ENCODE results near the gene GREB1.

Gene GREB1

DNA sequence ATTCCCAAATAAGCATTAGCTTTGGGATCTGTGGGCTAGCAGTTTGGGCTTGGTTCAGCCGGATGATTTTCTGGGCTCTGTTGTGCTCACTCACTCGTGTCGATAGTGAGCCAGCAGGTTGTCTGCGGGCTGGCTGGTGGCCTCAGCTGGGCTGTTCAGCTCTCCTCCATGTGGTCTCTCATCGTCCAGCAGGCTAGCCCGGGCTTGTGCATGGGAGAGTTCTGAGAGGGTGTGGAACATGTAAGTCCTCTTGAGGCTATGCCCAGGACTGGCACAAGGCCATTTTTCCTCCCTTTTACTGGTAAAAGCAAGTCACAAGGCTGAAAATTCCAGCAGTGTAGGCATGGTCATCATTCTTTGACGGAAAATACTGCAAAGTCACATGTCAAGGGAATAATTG, 97.6 kb downstream of the GREB1 start:
- no peak for DNase-seq

DNA sequence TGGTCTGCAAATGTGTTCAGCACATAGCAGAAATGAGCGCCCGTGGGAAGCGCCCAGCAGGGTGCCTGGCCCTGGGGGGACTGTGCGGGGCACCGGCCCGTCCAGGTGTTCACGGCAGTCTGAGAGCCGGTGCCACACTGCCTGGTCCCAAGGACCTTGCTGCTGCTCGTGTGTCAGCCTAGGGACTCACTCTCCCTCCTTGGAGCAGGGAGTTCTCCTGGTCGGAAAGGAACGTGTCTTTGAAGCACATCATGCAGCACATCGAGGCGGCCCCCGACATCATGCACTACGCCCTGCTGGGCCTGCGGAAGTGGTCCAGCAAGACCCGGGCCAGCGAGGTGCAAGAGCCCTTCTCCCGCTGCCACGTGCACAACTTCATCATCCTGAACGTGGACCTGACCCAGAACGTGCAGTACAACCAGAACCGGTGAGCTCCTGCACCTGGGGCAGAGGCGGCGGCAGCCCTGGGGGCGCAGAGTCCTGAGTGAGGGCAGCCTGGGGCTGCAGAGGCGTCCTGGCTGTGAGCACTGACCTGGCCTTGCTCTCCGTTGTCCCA, 100.2 kb downstream of the GREB1 start:
- no peak for DNase-seq

DNA sequence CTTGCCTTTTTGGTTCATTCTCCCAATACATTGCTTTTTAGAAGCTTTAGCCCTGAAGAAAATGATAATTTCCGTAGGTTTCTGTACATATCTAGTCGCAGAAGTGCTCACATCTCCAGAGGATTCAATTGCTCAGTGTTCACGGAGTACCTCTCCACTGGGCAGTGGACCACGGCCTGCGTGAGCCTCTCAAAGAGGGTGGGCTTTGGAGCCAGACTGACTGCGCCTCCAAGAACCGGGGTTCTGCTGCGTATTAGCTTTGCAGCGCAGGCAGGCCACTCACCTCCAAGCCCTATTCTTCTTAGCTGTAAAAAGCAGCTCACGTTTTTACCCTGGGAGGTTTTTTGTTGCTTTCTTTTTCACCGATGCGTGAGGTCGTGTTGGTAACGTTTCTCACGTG, 100.7 kb downstream of the GREB1 start:
- no peak for DNase-seq

DNA sequence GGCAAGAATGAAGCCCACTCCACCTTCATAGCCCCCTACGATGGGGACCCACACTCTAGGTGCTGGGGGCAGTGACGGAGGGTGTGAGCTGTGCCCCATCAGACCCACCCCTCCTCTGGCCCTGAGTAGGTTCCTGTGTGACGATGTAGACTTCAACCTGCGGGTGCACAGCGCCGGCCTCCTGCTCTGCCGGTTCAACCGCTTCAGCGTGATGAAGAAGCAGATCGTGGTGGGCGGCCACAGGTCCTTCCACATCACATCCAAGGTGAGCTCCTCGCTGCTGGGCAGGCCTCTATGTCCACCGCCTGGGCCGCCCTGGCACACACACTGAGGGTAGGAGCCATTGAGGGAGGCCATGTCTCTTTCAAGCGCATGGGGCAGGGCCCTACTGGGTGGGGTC, 101.3 kb downstream of the GREB1 start:
- DNase-seq: no peak

DNA sequence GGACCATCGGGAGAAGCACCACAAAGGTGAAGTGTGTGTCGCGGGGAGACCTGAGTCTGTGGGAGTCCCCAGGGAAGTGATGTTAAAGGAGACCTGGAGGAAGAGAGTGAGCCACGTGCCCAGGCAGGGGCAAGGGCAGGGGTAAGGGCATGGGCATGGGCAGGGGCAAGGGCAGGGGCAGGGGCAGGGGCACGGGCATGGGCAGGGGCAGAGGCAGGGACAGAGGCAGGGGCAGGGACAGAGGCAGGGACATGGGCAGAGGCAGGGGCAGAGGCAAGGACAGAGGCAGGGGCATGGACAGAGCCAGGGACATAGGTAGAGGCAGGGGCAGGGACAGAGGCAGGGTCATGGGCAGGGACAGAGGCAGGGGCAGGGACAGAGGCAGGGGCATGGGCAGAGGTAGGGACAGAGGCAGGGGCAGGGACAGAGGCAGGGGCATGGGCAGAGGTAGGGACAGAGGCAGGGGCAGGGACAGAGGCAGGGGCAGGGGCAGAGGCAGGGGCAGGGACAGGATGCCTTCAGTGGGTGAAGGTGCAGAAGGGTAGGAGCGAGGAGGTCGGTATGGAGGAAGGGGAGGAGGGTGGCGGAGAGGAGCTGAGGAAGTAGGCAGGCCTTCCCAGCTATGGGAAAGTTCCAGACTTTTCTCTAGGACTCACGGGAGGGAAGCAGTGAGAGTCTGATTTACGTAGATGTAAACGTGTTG, 102.9 kb downstream of the GREB1 start:
- DNase-seq: no peak

DNA sequence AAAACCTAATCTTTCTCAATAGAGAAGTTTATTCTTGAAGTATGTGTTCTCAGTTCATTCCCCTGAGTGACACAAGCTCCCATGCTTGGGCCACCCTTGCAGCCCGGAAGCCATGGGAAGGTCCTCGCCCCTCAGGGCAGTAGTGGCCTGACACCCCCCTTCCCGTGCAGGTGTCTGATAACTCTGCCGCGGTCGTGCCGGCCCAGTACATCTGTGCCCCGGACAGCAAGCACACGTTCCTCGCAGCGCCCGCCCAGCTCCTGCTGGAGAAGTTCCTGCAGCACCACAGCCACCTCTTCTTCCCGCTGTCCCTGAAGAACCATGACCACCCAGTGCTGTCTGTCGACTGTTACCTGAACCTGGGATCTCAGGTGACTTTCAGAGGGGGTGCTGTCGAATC, 103.7 kb downstream of the GREB1 start:
- no peak for DNase-seq

DNA sequence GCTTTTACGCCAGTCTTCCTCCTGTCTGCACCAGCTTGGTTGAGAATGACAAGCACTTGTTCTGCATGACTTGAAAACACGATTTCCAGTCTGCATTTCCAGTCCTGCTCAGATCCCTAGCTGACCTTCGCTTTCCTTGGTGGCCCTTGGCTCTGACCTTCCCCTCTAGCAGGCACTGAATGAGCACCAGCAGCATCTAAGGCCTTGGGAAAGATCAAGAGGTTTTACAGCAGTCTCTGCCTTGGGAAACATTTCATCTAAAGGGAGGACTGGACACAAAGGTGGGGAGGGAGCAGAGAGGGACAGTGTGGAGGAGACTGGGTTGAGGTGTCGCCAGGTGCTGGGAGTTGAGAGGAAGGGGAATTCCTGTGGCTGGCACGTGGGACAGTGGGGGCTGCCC, 105.7 kb downstream of the GREB1 start:
- no peak for DNase-seq

DNA sequence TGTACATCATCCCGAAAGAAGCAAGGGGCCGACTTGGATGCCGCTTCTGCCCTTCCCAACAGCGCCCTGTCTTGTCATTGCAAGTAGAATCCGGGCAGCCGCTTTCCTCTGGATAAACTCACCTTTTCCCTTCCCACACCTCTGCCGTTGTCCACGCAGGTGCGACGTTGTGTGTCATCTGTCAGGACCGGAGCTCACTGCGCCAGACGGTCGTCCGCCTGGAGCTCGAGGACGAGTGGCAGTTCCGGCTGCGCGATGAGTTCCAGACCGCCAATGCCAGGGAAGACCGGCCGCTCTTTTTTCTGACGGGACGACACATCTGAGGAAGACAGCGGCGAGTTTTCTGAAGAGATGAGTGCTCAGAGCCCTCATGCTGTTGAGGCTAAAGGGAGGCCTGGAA, 106.3 kb downstream of the GREB1 start:
- no peak for DNase-seq

DNA sequence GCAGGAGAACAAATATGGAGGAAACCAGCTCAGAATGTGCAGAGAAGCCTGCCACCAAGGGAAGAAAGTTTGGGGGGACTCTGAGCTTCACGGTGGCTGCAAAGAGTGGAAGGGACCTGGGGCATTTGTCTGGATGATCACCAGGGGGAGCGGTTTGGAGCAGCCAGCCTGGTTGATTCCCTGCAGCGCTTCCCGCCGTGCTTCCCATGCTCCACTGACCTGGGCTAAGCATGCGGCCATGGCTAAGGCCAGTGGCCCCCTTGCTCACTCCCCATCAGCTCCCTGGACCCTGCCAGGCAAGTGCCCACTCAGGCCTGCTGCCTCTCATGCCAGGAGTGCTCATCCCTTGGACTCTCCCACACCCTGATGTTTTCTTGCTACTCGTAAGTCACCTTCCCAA, 109.1 kb downstream of the GREB1 start:
- DNase-seq: no peak

DNA sequence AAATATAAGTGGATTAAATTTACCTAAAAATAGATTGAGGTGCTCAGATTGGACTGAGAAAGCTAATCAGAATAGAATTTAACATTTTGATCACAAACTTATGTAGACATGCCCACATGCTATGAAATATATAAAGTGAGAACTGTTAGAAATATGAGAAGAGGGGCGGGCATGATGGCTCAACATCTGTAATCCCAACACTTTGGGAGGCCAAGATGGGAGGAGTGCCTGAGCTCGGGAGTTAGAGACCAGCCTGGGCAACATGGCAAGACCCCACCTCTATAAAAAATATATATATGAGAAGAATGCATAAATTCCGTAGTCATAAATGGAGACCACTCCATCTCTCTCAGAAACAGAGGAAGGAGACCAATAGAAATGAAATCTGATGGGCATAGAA, 110.4 kb downstream of the GREB1 start:
- no peak for DNase-seq

DNA sequence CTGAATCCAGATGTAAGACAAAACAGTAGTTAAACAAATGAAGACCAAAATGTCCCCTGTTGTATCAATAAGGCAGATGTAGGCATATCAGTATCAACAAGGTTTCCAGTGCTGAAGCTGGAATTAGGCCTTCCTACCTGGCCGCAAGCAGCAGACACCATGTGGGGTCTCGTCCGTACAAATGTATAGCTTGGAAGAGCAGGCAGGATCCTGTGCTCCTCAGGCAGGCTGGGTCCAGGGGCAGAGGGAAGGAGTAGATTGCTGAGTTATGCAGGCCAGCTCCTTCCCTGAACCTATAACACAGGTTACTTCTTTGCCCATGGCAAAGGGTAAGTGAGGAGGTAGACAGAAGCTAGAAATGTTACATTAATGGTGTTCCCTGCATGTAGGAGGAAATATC, 112.7 kb downstream of the GREB1 start:
- DNase-seq: no peak

DNA sequence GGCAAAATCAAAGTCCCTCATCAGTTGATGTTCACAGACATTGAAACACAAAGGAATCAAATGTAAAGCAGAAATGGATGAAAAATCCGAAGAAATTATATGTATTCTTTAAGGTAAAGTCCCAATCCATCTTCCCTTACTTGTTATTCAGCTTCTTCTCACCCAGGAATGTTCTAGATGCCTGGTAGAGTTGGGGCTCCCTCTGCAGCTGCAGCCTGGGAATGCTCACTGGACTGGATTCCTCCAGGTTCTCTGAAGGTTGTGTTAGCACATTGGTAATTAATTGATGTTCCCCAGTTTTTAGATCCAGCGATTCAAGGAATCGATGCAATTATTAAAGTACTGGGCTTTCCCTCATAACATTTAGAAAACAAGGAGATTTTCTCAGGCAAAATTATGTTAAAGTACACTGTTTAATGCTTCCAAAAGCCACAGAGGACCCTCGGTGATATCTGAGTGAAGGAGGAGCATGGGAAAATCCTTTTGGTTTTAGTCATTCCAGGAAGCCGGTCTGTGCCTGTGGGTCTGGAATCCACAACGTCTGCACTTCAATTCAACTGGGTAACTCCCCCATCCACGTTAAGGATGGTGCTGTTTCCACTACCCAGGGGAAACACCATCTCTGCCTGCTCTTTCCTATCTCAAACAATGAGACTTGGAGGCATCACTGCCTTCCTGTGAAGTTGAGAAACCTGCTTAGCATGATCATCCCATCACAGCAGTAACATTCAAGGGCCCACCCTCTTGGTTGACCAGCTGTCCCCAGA, 114.2 kb downstream of the GREB1 start:
- peak in 6 of 56 donors; percentile 1 to 24 (median 8) for DNase-seq

DNA sequence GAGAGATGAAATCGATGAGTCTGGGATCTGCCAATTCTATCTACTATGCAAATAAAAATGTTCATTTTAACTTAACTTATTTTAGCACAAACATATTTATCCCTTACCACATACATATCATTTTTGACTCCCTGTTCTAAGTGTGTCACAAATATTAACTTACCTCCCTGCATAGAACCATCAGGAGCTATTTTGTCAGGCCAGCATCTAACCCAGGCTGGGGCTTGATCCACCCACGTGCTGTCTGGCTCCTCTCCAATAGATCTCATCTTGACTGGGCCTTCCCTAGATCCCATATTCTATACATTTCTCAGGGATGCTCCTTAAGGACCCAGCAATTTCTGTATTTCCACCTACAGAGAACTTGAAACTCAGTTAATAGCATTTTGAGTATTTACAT, 115.2 kb downstream of the GREB1 start:
- DNase-seq: no peak

DNA sequence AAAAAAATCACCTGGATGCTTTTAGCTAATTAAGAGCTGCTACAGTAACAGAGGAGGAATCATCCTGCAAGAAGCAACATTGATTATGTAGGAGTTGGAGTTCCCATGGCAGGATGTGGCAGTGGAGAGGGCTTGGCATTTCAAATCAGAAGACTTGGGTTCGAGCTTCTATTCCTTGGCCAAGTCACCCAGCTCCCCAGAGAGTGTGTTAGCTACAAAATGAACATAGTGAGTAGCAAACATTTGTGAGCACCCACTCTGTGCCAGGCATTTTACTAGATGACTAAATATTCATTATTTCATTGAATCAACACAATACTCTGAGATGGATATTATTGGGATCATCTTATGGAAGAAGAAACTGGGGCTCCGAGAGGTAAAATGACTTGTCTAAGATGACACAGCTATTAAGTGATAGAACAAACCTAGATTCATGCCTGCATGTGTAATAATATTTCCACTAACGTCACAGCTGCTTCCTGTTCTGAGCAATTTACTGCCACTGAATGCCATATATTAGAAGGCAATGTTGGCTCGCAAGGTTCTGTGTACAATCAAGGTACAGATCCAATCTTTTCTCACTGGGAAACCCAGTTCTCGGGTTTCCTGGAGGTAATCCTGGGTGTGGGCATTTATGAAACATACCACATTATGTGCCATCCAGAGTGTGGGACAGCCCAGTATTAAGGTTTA, 118.2 kb downstream of the GREB1 start:
- DNase-seq: no peak

DNA sequence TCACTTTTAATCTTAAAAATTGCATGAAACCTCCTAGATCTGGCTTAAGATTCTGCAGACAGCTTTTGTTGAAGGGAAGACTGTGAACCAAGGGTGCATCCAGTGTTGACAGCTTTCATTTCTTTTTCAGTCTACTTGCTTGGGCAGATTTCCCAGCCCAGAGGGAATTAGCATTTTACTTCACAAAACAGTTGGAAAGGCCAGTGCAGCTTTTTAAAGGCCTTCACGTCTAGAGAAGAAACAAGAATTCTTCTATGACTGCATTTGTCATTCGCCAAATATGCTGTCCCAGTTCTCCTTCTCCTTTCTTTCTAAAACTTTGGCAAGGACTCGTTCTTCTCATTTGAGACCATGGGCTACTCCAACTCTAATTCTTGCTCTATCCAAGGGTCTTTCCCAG, 118.7 kb downstream of the GREB1 start:
- peak in 14 of 56 donors; percentile 24 to 82 (median 52) for DNase-seq

DNA sequence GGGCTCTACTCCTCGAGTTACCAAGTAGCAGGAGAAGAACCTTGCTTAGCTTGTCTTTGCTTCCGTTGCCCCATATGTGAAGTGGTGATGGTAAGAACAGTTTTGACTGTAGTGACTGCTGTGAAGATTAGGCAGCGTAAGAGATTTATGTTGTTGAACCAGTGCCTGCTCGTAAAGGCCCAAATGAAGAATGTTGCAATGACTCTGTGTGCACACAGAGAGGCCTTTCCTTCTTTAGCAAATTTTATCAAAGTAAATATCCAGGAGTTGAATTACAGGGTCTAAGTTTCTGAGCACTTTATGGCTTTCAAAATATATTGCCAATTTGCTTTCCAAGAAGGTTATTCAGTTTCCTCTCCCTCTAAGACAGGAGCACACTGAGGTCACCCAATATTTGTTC, 121.7 kb downstream of the GREB1 start:
- DNase-seq: no peak

DNA sequence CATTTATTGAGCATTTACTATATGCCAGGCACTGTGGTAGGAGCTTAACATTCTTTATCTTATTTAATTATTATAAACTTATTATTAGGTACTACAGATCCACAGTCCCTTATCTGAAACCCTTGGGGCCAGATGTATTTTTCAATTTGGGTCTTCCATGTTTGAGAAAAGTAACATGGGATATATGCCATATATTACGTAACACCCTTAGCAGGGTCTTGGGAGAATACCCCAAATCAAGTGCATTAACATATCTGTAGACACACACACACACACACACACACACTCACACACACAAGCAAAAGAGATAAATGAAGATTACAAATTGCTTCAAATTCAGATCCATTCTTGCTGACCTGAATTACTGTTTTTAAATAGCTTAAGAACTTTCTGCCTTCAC, 122.4 kb downstream of the GREB1 start:
- DNase-seq: no peak

DNA sequence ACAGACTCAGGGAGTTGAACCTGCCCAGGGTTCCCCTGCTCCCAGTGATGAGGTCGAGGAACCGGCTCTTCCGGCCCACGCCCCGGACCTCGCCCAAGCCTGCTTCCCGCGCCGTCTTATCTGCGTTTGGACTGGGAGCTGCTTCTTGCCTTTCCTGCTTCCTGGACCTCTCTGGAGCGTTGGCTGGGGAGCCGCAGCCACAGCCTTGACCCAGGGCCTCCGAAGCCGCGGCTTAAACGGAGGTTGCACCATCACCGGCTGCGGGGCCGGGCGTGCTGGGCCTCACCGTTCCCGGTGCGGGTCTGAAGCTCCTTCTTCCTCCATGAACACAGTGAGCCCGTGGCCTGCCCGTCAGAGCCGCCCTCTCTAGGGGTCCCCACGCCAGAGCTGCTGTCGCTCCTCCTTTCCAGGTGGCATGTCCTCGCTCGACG, 122.8 kb downstream of the GREB1 start:
- DNase-seq: no peak

DNA sequence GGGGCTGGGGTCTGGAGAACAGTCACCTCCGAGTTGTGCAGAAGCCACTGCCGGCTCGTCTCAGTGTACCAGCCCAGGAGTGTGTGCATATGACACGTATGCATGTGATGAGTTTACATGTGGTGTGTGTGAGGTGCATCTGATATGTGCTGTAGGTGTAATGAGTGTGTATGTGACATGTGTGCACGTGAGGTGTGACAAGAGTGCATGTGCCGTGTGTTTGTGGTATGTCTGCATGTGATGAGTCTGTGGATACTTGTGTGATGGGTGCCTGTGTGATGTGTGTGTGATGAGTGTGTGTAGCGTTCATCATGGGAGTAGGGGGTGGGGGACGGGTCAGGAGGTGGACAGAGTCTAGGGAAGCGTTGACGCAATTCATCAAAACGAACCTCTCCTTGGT, 123.3 kb downstream of the GREB1 start:
- DNase-seq: no peak

DNA sequence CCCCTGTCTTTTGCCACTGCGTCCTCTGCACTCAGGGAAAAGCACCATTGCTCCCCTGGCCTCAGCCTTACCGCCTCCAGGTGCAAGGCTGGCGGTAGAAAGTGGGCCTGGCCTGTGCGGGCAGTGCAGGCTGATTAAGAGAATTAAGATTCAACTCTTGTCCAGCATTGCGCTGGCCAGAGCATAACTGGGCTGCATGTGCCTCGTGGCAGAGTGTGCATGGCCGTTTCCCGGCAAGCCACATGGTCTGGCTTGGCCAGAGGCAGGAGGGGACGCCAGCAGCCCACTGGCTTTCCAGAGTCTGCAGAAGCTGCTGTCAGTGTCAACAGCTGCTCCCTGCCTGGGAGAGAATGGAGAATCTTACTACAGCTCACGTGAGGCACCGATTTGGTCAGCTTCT, 123.8 kb downstream of the GREB1 start:
- peak in 22 of 56 donors; percentile 17 to 65 (median 42) for DNase-seq

DNA sequence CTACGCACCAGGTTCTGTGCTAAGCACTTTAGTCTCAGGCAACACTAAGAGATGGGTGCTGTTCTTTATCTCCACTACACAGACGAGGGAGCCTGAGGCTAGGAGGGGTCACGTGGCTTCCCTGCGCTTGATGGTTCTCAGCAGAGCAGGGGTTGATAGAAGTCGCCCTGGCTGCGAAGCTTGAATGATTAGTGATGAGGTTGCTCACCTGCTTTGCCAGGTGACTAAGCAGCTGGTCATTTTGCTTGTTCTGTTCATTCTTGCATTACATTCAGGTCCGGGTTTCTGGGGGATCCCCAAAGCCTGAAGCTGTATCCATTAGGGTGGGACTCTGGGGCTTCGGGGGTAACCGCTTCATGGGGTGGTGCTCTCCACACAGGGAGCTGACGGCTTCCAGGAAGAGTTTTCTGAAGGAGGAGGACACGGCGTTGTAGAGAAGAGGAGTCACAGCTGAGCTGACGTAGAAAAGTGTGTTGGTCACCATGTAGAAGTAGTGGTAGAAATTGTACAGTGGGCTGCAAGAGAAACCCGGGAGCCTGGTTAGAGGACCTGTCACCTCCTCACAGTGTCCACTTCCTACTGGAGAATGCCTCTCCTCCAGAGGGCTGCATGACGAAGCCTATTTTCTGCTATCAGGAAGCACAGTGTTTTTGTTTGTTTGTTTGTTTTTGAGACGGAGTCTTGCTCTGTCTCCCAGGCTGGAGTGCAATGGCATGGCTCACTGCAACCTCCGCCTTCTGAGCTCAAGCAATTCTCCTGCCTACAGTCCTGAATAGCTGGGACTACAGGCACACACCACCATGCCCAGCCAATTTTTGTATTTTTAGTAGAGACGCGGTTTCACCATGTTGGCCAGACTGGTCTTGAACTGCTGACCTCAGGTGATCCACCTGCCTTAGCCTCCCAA, 124.6 kb downstream of the GREB1 start:
- DNase-seq: no peak
